Nephron progenitor cell (in vitro differentiated cells): ENCODE results near the gene ATP5F1A.
"Not testable (repeated sequence)": the region's sequence is repeated elsewhere in the genome, so short reads cannot be mapped to it uniquely, and the experiment has no call there.

ENCODE experiments used
- DNase-seq: peaks from one replicate; pipeline ENCODE4 v3.0.0; 2021
- H3K27ac Mint-ChIP-seq: 2 replicates; pipeline ENCODE4 v1.8.0; 2021; ENCODE audit warnings: mild to moderate bottlenecking, moderate library complexity, mixed read lengths
- H3K27me3 Mint-ChIP-seq: 2 replicates; pipeline ENCODE4 v1.8.0; 2021; ENCODE audit warnings: mild to moderate bottlenecking, low read depth, mixed read lengths; ENCODE audit not compliant: poor library complexity
- H3K36me3 Mint-ChIP-seq: 2 replicates; pipeline ENCODE4 v1.8.0; 2021; ENCODE audit warnings: low read depth, mixed read lengths
- H3K4me1 Mint-ChIP-seq: 2 replicates; pipeline ENCODE4 v1.8.0; 2021; ENCODE audit warnings: mixed read lengths
- H3K4me3 Mint-ChIP-seq: 2 replicates; pipeline ENCODE4 v1.8.0; 2021; ENCODE audit warnings: mild to moderate bottlenecking, moderate library complexity, mixed read lengths
- H3K9me3 Mint-ChIP-seq: 2 replicates; pipeline ENCODE4 v1.8.0; 2021; ENCODE audit warnings: mild to moderate bottlenecking, moderate library complexity, mixed read lengths
- TF ChIP-seq, protein P1 (sequence below): fragments of 200-600 bp; sonication (generic); IDR thresholded peaks from 2 replicates; pipeline ENCODE4 v1.5.0; 2021; ENCODE audit warnings: antibody characterized with exemption

The ATP5F1A gene

DNA sequence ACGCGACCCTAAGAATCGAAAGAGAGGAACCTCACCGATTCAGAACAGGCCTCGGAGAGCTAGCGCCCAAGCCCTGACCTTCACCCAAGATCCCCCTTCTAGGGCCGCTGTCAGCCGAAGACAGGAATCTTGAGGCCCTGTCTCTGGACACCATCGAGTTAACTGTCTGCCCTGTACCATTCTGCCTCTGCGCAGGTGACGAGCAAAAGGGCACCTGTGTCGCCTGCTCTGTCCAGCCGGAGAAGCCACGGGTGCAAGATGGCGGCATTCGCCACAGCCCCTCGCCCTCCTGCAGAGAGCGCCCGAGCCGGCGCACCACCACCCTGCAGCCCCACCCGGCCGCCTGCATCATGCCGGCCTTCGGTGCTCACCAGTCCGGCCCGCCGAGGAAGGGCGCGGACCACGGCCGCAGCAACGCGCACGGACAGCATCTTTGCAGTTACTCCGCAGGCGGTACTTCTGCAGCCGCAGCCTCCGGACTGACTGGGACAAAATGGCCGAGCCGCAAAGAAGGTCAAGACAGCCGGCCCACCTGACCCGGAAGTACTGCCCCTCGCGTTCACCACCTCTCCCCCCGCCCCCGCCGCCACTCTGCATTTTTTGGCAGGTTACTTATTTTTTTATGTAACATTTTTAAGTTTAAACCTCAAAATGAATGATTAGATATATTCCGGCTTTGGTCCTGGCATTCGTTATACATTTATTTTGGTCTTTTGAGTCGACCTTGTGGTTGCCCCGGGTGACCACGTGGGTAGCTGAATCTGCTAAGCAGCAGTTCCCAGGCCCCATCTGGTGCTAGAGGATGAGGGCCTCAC is at the start of gene ATP5F1A:
TSS of gene ATP5F1A (minus strand) at position 496 of the 815 bp plus-strand sequence. CDS start at position 431, 65 bp downstream.
- Mint-ChIP-seq H3K27ac (peak within 1 kb of the TSS; percentile 98), H3K4me1 (peaks cover 26% of the 10 kb centered on the region), H3K4me3 (peak within 1 kb of the TSS; percentile 99), H3K9me3 (peaks cover 9% of the 10 kb centered on the region), H3K27me3 (no peaks in the 10 kb centered on the region), H3K36me3 (peaks cover 34% of the 10 kb centered on the region)
- TF ChIP-seq, protein P1, sequence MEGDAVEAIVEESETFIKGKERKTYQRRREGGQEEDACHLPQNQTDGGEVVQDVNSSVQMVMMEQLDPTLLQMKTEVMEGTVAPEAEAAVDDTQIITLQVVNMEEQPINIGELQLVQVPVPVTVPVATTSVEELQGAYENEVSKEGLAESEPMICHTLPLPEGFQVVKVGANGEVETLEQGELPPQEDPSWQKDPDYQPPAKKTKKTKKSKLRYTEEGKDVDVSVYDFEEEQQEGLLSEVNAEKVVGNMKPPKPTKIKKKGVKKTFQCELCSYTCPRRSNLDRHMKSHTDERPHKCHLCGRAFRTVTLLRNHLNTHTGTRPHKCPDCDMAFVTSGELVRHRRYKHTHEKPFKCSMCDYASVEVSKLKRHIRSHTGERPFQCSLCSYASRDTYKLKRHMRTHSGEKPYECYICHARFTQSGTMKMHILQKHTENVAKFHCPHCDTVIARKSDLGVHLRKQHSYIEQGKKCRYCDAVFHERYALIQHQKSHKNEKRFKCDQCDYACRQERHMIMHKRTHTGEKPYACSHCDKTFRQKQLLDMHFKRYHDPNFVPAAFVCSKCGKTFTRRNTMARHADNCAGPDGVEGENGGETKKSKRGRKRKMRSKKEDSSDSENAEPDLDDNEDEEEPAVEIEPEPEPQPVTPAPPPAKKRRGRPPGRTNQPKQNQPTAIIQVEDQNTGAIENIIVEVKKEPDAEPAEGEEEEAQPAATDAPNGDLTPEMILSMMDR = no peak
- DNase-seq = peak; percentile 81

DNA sequence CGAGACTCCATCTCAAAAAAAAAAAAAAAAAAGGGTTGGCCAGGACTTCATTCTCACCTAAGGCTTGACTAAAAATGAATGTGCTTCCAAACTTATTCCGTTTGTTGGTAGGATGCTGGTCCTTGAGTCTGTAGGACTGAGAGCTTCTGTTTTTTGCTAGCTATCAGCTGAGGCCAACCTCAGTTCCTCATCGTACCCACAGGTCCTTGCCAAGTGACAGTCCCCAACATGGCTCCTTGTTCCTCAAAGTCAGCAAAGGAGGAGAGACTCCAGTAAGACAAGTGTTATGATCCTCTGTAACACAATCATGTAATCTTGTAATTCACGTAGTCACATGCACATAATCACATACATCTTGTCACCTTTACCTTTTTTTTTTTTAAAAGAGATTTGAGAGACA is 43.1 kb upstream of the ATP5F1A start:
- H3K27ac Mint-ChIP-seq = no peak overlapping the region
- DNase-seq = no peak
- H3K27me3 Mint-ChIP-seq = peaks cover 5% of the 10 kb centered on the region
- H3K4me1 Mint-ChIP-seq = peaks cover 12% of the 10 kb centered on the region
- H3K9me3 Mint-ChIP-seq = no peaks in the 10 kb centered on the region
- H3K36me3 Mint-ChIP-seq = peaks cover 4% of the 10 kb centered on the region
- TF ChIP-seq, protein P1 = no peak
- no peak overlapping the region for H3K4me3 Mint-ChIP-seq

DNA sequence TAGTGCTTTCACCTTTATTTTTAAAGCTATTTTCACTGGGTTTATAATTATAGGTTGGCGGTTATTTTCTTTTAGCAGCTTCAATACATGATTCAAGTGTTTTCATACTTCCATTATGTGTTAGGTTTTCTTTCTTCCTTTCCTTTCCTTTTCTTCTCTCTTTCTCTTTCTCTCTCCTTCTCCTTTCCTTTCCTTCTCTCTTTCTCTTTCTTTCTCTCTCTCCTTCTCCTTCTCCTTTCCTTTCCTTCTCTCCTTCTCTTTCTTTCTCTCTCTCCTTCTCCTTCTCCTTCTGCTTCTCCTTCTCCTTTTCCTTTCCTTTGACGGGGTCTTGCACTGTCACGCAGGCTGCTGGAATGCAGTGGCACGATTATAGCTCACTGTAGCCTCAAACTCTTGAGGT is 42.1 kb upstream of the ATP5F1A start:
- no peak for DNase-seq
- H3K36me3 Mint-ChIP-seq = peaks cover 9% of the 10 kb centered on the region
- H3K9me3 Mint-ChIP-seq = no peaks in the 10 kb centered on the region
- H3K4me3 Mint-ChIP-seq = no peak overlapping the region
- H3K27me3 Mint-ChIP-seq = peaks cover 5% of the 10 kb centered on the region
- peaks cover 13% of the 10 kb centered on the region for H3K4me1 Mint-ChIP-seq
- no peak overlapping the region for H3K27ac Mint-ChIP-seq
- TF ChIP-seq, protein P1 = no peak

DNA sequence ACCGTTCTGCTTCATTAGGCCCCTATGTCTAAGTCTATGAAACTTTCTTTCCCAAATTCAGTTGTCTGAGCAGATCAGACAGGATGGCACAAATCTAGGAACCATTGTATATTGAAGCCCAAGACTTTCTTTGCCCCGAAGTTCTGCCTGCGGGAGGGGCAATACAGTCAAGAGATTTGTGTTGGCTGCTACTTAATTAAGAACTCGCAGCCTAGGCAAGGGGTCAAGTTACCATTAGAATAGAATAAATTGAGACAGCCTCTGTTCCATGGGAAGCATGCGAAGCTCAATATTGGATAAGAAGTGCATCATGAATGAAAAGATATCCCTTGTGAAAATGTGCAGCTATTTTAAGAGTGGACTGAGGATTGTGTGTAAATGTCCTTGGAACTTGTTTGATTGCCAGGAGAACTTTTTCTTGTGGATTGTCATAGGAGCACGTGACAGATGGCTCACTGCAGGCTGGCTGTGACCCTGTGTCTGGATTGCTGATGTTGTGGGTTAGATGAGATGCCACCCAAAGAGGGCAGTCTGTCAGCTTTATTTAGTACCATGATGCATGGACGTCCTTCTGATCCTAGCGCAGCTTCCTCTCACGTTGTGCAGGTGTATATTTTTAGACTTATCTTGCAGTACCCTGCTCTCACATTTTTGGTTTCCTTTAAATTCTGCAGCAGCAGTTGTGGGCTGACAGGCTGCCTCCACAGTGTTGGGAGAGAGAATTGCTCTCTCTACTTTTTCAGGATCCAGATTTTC is 37.0 kb upstream of the ATP5F1A start:
- Mint-ChIP-seq H3K27ac (peak overlapping the region; percentile 70), H3K36me3 (peaks cover 16% of the 10 kb centered on the region)
- DNase-seq = no peak

DNA sequence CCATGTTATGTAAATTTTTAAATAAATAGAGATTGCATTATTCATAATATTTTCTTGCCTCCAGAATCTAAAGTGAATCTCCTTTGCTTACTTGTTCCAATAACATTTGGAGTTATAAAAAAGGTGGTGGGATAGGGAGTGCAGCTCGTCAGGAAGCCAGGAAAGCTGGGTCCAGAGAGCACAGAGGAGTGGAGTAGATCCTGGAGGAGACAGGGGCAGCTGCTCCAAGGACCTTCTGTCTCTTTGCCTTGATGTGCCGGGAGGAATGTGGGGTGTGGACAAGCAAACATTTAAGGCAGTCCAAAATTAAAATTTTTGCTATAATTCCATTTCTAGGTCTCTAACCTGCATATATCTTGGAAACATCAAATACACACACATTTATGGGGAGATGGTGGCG is 35.4 kb upstream of the ATP5F1A start:
- no peak overlapping the region for H3K4me3 Mint-ChIP-seq

More for the DNA sequence above, 37.0 kb upstream of the ATP5F1A start:
- no peak overlapping the region for H3K4me3 Mint-ChIP-seq
- H3K9me3 Mint-ChIP-seq = no peaks in the 10 kb centered on the region
- TF ChIP-seq, protein P1 = no peak
- H3K27me3 Mint-ChIP-seq = peaks cover under 1% of the 10 kb centered on the region
- H3K4me1 Mint-ChIP-seq = peaks cover 11% of the 10 kb centered on the region

DNA sequence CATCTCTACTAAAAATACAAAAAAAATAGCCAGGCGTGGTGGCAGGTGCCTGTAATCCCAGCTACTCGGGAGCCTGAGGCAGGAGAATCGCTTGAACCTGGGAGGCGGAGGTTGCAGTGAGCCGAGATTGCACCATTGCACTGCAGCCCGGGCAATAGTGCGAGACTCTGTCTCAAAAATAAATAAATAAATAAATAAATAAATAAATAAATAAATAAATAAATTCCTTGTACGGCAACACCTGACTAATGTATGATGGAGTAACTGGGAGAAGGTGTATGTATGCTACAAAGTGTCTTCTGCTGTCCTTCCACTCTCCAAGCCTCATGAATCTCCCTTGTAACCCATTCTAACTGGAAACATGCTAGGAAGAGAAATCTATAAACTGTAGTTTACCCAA is 32.5 kb upstream of the ATP5F1A start:
- peaks cover 10% of the 10 kb centered on the region for H3K4me1 Mint-ChIP-seq
- H3K4me3 Mint-ChIP-seq, H3K27me3 Mint-ChIP-seq, H3K9me3 Mint-ChIP-seq, DNase-seq, H3K27ac Mint-ChIP-seq: not testable (repeated sequence)
- peaks cover 47% of the 10 kb centered on the region for H3K36me3 Mint-ChIP-seq

More for the DNA sequence above, 35.4 kb upstream of the ATP5F1A start:
- H3K4me1 Mint-ChIP-seq = peaks cover 11% of the 10 kb centered on the region
- peaks cover 29% of the 10 kb centered on the region for H3K36me3 Mint-ChIP-seq
- no peak overlapping the region for H3K27ac Mint-ChIP-seq
- DNase-seq = no peak
- TF ChIP-seq, protein P1 = no peak
- no peaks in the 10 kb centered on the region for H3K9me3 Mint-ChIP-seq
- no peaks in the 10 kb centered on the region for H3K27me3 Mint-ChIP-seq
